MM.1S (cell line): ENCODE data around the gene ABCC4.

Source experiments
- DNase-seq: peaks from one replicate; pipeline ENCODE4 v3.0.0-alpha.2; 2015
- H2AFZ ChIP-seq: fragments of 300-600 bp; sonication (generic); 2 replicates; pipeline ENCODE4 v1.6.0; 2016; ENCODE audit warnings: antibody characterized with exemption, low read length
- H3F3A ChIP-seq: fragments of 300-600 bp; sonication (generic); 2 replicates; pipeline ENCODE4 v1.6.1; 2016; ENCODE audit warnings: mild to moderate bottlenecking, antibody characterized with exemption, low read length, moderate library complexity, mixed read lengths; ENCODE audit not compliant: insufficient read depth
- H3K27ac ChIP-seq: fragments of 300-600 bp; sonication (generic); 2 replicates; pipeline ENCODE4 v1.5.1; 2016; ENCODE audit warnings: mild to moderate bottlenecking, low read length
- H3K27me3 ChIP-seq: fragments of 300-600 bp; sonication (generic); replicated peaks from 2 replicates; pipeline ENCODE4 v1.6.0; 2016; ENCODE audit warnings: low read length; ENCODE audit not compliant: insufficient read depth
- H3K36me3 ChIP-seq: fragments of 300-600 bp; sonication (generic); replicated peaks from 2 replicates; pipeline ENCODE4 v1.6.1; 2016; ENCODE audit warnings: mild to moderate bottlenecking, low read length, mixed read lengths; ENCODE audit not compliant: insufficient read depth
- H3K4me1 ChIP-seq: fragments of 300-600 bp; sonication (generic); 2 replicates; pipeline ENCODE4 v1.6.1; 2016; ENCODE audit warnings: low read length, mixed read lengths
- H3K4me2 ChIP-seq: fragments of 300-600 bp; sonication (generic); 2 replicates; pipeline ENCODE4 v1.6.0; 2016; ENCODE audit warnings: low read depth, low read length
- H3K4me3 ChIP-seq: fragments of 300-600 bp; sonication (generic); 2 replicates; pipeline ENCODE4 v1.5.1; 2016; ENCODE audit warnings: low read length, mixed read lengths
- H3K79me2 ChIP-seq: fragments of 300-600 bp; sonication (generic); 2 replicates; pipeline ENCODE4 v1.6.1; 2016; ENCODE audit warnings: mixed run types, low read length, mixed read lengths
- H3K9ac ChIP-seq: fragments of 300-600 bp; sonication (generic); 2 replicates; pipeline ENCODE4 v1.6.1; 2016; ENCODE audit warnings: low read length, mixed read lengths
- H3K9me2 ChIP-seq: fragments of 300-600 bp; sonication (generic); replicated peaks from 2 replicates; pipeline ENCODE4 v1.6.1; 2016; ENCODE audit warnings: mild to moderate bottlenecking, low read length, mixed read lengths; ENCODE audit not compliant: insufficient read depth
- H3K9me3 ChIP-seq: fragments of 300-600 bp; sonication (generic); replicated peaks from 2 replicates; pipeline ENCODE4 v1.6.1; 2016; ENCODE audit warnings: mild to moderate bottlenecking, low read length, mixed read lengths; ENCODE audit not compliant: insufficient read depth
- H4K20me1 ChIP-seq: fragments of 300-600 bp; sonication (generic); 2 replicates; pipeline ENCODE4 v1.6.1; 2016; ENCODE audit warnings: mild to moderate bottlenecking, low read length, moderate library complexity, mixed read lengths; ENCODE audit not compliant: insufficient read depth
- EZH2 ChIP-seq: fragments of 300-600 bp; sonication (generic); optimal IDR thresholded peaks from 2 replicates; pipeline ENCODE3; 2017; ENCODE audit warnings: low read depth, mild to moderate bottlenecking, antibody characterized with exemption, low read length, mixed read lengths
- EZH2phosphoT487 ChIP-seq: fragments of 300-600 bp; sonication (generic); IDR thresholded peaks from 2 replicates; pipeline ENCODE4 v1.6.1; 2018; ENCODE audit warnings: antibody characterized with exemption, low read length
- TF ChIP-seq, protein P1 (sequence below): fragments of 300-600 bp; sonication (generic); IDR thresholded peaks from 2 replicates; pipeline ENCODE4 v1.5.1; 2016; ENCODE audit warnings: antibody characterized with exemption, low read length, mixed read lengths

Gene ABCC4

DNA sequence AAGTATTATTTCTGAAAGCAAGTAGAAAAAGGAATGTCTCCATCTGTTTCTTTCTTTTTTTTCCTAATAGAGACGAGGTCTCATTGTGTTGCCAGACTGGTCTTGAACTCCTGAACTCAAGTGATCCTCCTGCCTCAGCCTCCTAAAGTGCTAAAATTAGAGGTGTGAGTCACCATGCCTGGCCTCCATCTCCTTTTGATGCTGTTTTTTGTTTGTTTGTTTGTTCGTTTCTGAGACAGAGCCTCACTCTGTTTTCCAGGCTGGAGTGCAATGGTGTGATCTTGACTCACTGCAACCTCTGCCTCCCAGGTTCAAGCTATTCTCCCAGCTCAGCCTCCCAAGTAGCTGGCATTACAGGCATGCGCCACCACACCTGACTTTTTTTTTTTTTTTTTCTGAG lies 14.5 kb upstream of the ABCC4 start:
- no peaks in the 10 kb centered on the region for H3K9me3 ChIP-seq
- no peak overlapping the region for H3K4me3 ChIP-seq
- H3K79me2 ChIP-seq = no peaks in the 10 kb centered on the region
- H3K27ac ChIP-seq = no peak overlapping the region
- no peaks in the 10 kb centered on the region for H3K27me3 ChIP-seq
- H4K20me1 ChIP-seq = no peaks in the 10 kb centered on the region
- no peaks in the 10 kb centered on the region for H3K9me2 ChIP-seq
- H2AFZ ChIP-seq = no peak overlapping the region
- TF ChIP-seq, protein P1, sequence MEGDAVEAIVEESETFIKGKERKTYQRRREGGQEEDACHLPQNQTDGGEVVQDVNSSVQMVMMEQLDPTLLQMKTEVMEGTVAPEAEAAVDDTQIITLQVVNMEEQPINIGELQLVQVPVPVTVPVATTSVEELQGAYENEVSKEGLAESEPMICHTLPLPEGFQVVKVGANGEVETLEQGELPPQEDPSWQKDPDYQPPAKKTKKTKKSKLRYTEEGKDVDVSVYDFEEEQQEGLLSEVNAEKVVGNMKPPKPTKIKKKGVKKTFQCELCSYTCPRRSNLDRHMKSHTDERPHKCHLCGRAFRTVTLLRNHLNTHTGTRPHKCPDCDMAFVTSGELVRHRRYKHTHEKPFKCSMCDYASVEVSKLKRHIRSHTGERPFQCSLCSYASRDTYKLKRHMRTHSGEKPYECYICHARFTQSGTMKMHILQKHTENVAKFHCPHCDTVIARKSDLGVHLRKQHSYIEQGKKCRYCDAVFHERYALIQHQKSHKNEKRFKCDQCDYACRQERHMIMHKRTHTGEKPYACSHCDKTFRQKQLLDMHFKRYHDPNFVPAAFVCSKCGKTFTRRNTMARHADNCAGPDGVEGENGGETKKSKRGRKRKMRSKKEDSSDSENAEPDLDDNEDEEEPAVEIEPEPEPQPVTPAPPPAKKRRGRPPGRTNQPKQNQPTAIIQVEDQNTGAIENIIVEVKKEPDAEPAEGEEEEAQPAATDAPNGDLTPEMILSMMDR = no peak
- TF ChIP-seq EZH2 (no peak), EZH2phosphoT487 (no peak)
- no peak overlapping the region for H3K9ac ChIP-seq
- no peak overlapping the region for H3K4me2 ChIP-seq
- H3K36me3 ChIP-seq = no peaks in the 10 kb centered on the region
- DNase-seq = no peak
- H3K4me1 ChIP-seq = no peaks in the 10 kb centered on the region
- H3F3A ChIP-seq = no peaks in the 10 kb centered on the region

DNA sequence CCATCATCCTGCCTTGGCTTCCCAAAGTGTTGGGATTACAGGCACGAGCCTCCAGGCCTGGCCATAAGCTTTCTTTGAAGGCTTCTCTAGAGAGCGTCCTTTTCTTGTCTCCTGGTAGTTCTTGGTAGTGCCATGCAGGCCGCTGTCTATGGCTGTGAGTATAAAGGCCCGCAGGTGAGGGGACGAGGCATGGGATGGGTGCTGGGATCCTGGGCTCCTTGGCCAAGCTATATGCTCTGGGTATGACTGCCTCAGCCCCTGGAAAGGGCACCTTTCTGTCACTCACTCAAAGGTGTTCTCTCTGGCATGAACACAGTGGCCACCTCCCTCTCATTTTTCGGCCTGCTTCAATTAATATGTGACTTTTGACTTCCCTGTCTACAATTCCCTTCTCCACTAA lies 6.3 kb upstream of the ABCC4 start:
- H4K20me1 ChIP-seq = no peaks in the 10 kb centered on the region
- no peaks in the 10 kb centered on the region for H3K27me3 ChIP-seq
- H3K9ac ChIP-seq = no peak overlapping the region
- no peak overlapping the region for H2AFZ ChIP-seq
- DNase-seq = no peak
- no peak for TF ChIP-seq EZH2
- TF ChIP-seq EZH2phosphoT487 = no peak
- TF ChIP-seq, protein P1 = no peak
- no peaks in the 10 kb centered on the region for H3K9me2 ChIP-seq
- no peaks in the 10 kb centered on the region for H3K9me3 ChIP-seq
- H3F3A ChIP-seq = no peaks in the 10 kb centered on the region
- H3K79me2 ChIP-seq = no peaks in the 10 kb centered on the region
- no peaks in the 10 kb centered on the region for H3K36me3 ChIP-seq
- no peak overlapping the region for H3K27ac ChIP-seq
- no peaks in the 10 kb centered on the region for H3K4me1 ChIP-seq
- no peak overlapping the region for H3K4me2 ChIP-seq
- H3K4me3 ChIP-seq = no peak overlapping the region

DNA sequence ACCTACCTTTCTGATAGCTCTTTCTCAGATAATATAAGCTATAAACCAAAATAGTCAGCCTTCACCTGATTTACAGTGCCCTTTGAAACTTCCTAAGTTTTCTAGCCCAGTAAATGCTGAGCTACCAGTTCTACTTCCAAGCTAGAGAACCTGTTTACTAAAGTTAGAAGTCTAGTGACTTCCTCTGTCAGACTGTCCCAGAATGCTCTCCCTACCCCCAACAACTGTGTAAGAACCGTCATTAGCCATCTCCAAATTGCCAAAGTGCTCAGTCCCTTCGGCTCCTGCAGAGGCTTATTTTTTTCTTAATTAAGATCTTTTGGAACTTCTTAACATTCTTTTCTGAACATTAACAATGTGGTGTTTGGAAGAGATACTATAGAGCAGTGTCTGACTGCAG lies 3.2 kb upstream of the ABCC4 start:
- Histone ChIP-seq H4K20me1 (no peaks in the 10 kb centered on the region), H3K27ac (no peak overlapping the region), H3K4me3 (no peak overlapping the region), H3K36me3 (no peaks in the 10 kb centered on the region), H3K9me3 (no peaks in the 10 kb centered on the region), H3K79me2 (no peaks in the 10 kb centered on the region), H3K9ac (no peak overlapping the region), H3F3A (0 out of 2 replicates have a peak, but pooled peaks cover 4% of the 10 kb centered on the region), H2AFZ (no peak overlapping the region), H3K27me3 (peaks cover 5% of the 10 kb centered on the region; the same call in 1 of the 2 replicates), H3K9me2 (no peaks in the 10 kb centered on the region), H3K4me1 (peaks cover 9% of the 10 kb centered on the region; the same call in 1 of the 2 replicates), H3K4me2 (no peak overlapping the region)
- TF ChIP-seq EZH2 (no peak), EZH2phosphoT487 (no peak)
- TF ChIP-seq, protein P1 = no peak
- DNase-seq = no peak
